Stimulated activated CD4-positive, alpha-beta T cell treated with anti-CD3 and anti-CD28 coated beads, Interleukin-2, amount 100 ng/mL, for 24 hours (primary cell): Measurements from ENCODE around the gene FOXN1.

Source experiments
- DNase-seq, 2 donors: peaks; one replicate each; pipeline ENCODE4 v3.0.0-alpha.2; 2020

The FOXN1 gene

GRCh38 chr17:28576758-28577465, 70.8 kb downstream of the FOXN1 start, which contains the start of gene ALDOC:
Gene ALDOC, minus strand, starts transcription at chr17:28576895. Its CDS starts 1,363 bp downstream, at chr17:28575532.
- DNase-seq: peak; percentile 99

DNA sequence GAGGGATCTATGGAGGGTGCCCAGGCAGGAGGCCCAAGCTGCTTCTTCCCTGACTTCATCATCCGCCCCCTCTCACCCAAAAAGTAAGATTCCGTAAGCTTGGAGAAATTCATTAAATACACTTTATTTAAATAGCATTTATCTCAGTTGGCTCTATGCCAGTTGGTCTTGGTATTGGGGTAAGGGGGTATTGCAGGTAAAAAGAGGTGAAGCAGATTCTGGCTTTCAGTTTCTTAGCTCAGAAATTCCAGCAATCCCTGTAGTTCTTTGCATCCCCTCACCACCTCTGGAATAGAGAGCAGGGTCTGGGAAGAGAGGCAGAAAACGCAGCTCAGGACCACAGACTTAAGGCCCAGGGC, 71.3 kb downstream of the FOXN1 start:
- DNase-seq: no peak

- no peak for DNase-seq
Measured at GRCh38 chr17:28578246-28579195, 72.4 kb downstream of the FOXN1 start.

GRCh38 chr17:28579526-28579925, 73.4 kb downstream of the FOXN1 start:
- DNase-seq: peak in 1 of 2 donors; percentile 32

DNA sequence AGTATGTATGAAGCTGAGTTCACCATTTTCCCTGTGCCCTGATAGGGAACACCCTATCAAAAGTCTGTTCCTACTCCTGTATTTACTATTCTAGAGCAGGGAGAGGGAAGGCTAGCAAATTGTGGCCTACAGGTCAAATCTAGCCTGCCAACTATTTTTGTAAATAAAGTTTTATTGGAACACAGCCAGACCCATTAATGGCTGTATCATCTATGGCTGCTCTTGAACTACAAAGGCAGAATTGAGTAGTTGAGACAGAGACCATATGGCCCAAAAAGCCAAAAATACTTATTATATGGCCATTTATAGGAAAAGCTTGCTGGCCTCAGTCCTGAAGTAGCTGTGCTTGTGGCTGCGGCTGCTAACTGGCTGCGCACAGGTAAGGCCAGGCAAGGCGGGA, 74.8 kb downstream of the FOXN1 start:
- DNase-seq: no peak

GRCh38 chr17:28582513-28582912, 76.4 kb downstream of the FOXN1 start:
- no peak for DNase-seq

DNA sequence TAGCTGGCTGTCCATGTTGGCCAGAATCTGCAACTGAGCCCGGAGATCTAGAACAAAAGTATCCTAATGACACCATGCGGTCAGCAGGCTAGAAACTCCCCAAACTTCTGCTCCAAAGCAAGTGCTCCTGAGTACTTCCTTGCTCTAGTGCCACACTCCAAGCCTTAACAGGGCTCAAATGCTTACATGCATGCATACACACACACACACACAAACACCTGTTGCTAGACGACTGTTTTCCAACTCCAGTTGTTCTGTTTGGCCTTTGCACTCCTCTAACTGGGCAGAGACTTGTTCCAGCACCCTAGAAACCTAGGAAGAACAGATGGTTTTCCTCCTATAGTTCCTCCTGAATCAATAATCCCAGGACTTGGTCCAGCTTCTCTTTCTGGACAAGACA, 78.3 kb downstream of the FOXN1 start:
- no peak for DNase-seq

DNA sequence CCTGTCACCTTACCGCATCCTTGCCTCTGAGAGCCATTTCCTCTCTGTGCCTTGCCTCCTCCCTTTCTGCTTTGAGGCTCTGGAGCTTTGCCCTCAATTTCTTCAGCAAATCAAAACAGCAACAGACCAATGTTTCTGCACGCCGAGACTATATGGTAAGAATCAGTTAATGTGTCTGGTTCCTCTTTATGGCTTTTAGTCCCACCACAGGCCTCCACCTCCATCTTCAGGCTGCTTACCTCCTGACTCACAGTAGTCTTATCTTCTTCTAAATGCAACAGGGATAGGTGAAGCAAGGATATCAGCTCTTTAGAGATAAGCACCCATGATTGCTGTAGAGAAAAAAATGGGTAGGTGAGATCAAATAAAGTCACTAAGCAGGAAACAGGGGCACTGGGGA, 79.7 kb downstream of the FOXN1 start:
- no peak for DNase-seq
